Activated naive CD8-positive, alpha-beta T cell treated with anti-CD3 and anti-CD28 coated beads, Interleukin-2, amount 50 U/mL, for 24 hours (primary cell): ENCODE data around the gene EXOC8.

Source experiments
- ATAC-seq: fragments of 150-1000 bp; cut with Tn5 transposase; one replicate; pipeline ENCODE4 v1.10.0; 2021
- DNase-seq: peaks from one replicate; pipeline ENCODE4 v3.0.0; 2021
- H3K27ac Mint-ChIP-seq: one replicate; pipeline ENCODE4 v1.8.0; 2021; ENCODE audit warnings: mild to moderate bottlenecking, mixed read lengths
- H3K27me3 Mint-ChIP-seq: one replicate; pipeline ENCODE4 v1.8.0; 2021; ENCODE audit warnings: mixed read lengths
- H3K36me3 Mint-ChIP-seq: one replicate; pipeline ENCODE4 v1.8.0; 2021; ENCODE audit warnings: low read depth, mixed read lengths
- H3K4me1 Mint-ChIP-seq: one replicate; pipeline ENCODE4 v1.8.0; 2021; ENCODE audit warnings: mixed read lengths
- H3K4me3 Mint-ChIP-seq: one replicate; pipeline ENCODE4 v1.8.0; 2021; ENCODE audit warnings: mild to moderate bottlenecking, moderate library complexity, mixed read lengths
- H3K9me3 Mint-ChIP-seq: one replicate; pipeline ENCODE4 v1.8.0; 2021; ENCODE audit warnings: mixed read lengths

EXOC8 gene

GRCh38 chr1:231335663-231336602, 1.7 kb downstream of the EXOC8 start:
- Mint-ChIP-seq H3K4me3 (peak overlapping the region; percentile 94), H3K27ac (peak overlapping the region; percentile 77), H3K9me3 (peaks cover 3% of the 10 kb centered on the region), H3K4me1 (peaks cover 69% of the 10 kb centered on the region), H3K27me3 (peaks cover 3% of the 10 kb centered on the region), H3K36me3 (peaks cover 58% of the 10 kb centered on the region)
- DNase-seq: no peak
- no peak for ATAC-seq

GRCh38 chr1:231334952-231335351, 2.7 kb downstream of the EXOC8 start:
- Mint-ChIP-seq H3K27me3 (peaks cover 3% of the 10 kb centered on the region), H3K36me3 (peaks cover 52% of the 10 kb centered on the region), H3K4me3 (peak overlapping the region; percentile 58), H3K27ac (no peak overlapping the region), H3K9me3 (peaks cover 3% of the 10 kb centered on the region), H3K4me1 (peaks cover 62% of the 10 kb centered on the region)
- DNase-seq (no peak), ATAC-seq (no peak)

DNA sequence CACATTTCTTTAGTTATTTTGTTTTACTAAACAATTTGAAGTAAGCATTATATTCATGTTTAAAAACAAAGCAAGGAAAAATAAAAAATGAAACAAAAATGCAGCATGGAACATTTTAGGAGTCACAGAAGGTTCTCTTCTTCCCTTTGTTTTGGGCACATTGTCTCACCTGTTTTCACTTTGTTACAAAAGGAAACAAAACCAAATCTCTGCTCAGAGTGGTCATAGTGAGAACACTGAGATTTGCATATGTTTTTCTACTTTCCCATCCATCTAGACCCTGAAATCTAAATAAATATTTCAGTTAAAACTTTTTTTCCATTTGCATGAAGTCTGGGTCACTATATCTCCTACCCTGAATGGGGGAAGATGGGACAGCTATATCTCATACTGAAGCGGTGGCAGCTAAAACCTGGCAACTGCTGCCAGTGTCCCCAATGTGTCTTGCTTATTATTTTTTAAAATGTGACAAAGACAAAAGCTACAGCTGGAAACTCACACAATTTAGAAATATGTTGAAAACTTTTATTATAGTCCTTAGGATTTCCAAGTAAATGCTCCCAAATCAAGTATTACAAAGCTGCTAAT, 3.5 kb downstream of the EXOC8 start:
- Mint-ChIP-seq H3K36me3 (peaks cover 47% of the 10 kb centered on the region), H3K9me3 (peaks cover 3% of the 10 kb centered on the region)

GRCh38 chr1:231332761-231333160, 4.9 kb downstream of the EXOC8 start:
- ATAC-seq: no peak
- H3K4me1 Mint-ChIP-seq: peaks cover 52% of the 10 kb centered on the region
- peaks cover 2% of the 10 kb centered on the region for H3K27me3 Mint-ChIP-seq
- H3K36me3 Mint-ChIP-seq: peaks cover 45% of the 10 kb centered on the region
- peaks cover 2% of the 10 kb centered on the region for H3K9me3 Mint-ChIP-seq
- no peak overlapping the region for H3K27ac Mint-ChIP-seq
- no peak for DNase-seq
- no peak overlapping the region for H3K4me3 Mint-ChIP-seq

More for the DNA sequence above, 3.5 kb downstream of the EXOC8 start:
- Mint-ChIP-seq H3K4me1 (peaks cover 59% of the 10 kb centered on the region), H3K4me3 (peak overlapping the region; percentile 58), H3K27ac (no peak overlapping the region), H3K27me3 (peaks cover 3% of the 10 kb centered on the region)
- DNase-seq (no peak), ATAC-seq (no peak)

DNA sequence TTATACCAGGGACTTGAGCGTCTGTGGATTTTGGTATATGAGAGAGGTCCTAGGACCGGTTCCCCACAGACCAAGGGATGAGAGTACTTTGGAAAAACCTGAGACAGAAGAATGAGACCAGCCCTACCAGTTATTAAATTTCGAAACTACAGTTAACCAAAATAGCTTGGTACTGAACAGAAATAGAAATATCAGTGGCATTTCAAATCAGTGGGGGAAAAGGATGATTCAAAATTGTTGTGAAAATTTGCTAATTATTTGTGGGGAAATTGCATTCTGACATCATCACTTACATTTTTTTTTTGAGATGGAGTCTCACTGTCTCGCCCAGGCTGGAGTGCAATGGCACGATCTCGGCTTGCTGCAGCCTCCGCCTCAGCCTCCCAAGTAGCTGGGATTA, 8.2 kb downstream of the EXOC8 start:
- ATAC-seq (no peak), DNase-seq (no peak)
- no peak overlapping the region for H3K27ac Mint-ChIP-seq
- H3K9me3 Mint-ChIP-seq: no peaks in the 10 kb centered on the region
- H3K36me3 Mint-ChIP-seq: peaks cover 26% of the 10 kb centered on the region
- H3K27me3 Mint-ChIP-seq: no peaks in the 10 kb centered on the region
- H3K4me1 Mint-ChIP-seq: peaks cover 24% of the 10 kb centered on the region
- H3K4me3 Mint-ChIP-seq: no peak overlapping the region

GRCh38 chr1:231327617-231328016, 10.0 kb downstream of the EXOC8 start:
- ATAC-seq (no peak), DNase-seq (no peak)
- Mint-ChIP-seq H3K27ac (no peak overlapping the region), H3K9me3 (no peaks in the 10 kb centered on the region), H3K4me1 (peaks cover 5% of the 10 kb centered on the region), H3K4me3 (no peak overlapping the region), H3K36me3 (peaks cover 9% of the 10 kb centered on the region), H3K27me3 (no peaks in the 10 kb centered on the region)

DNA sequence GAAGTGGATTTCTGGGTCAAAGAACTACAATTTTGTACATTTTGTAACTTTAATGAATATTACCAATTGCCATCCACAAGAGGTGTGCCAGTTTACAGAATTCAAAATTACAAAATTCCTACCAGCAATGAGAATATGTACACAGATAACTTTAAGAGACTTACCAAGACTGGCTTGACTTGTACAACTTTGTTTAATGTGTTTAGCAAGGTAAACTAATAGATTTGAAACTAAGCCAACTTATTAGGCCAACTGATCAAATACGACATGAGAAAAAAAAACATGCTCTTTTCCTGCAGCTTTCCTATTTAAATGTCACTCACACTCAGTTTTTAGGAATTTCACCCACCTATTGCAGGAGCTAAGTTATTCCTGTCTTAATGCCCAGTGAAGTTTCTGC, 11.4 kb downstream of the EXOC8 start:
- ATAC-seq (no peak), DNase-seq (no peak)
- peaks cover 3% of the 10 kb centered on the region for H3K4me1 Mint-ChIP-seq
- peaks cover 2% of the 10 kb centered on the region for H3K36me3 Mint-ChIP-seq
- no peak overlapping the region for H3K4me3 Mint-ChIP-seq
- no peak overlapping the region for H3K27ac Mint-ChIP-seq
- no peaks in the 10 kb centered on the region for H3K27me3 Mint-ChIP-seq
- H3K9me3 Mint-ChIP-seq: no peaks in the 10 kb centered on the region

DNA sequence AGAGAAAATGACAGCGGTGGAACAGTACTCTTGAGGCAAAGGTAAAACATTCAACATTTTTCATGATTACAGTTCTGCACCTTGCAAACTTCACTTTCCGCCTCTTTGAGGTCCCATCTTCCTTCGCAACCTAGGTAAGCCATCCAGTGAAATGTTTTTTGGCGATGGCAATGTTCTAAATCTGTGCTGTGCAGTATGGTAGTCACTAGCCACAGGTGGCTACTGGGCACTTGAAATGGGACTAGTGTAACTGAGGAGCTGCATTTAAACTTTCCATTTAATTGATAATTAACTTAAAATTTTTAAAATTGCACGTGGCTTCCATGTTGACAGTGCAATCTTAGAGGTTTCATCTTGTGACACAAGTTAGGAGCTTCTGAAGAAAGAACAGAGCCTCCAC, 13.0 kb downstream of the EXOC8 start:
- no peak overlapping the region for H3K4me3 Mint-ChIP-seq
- no peak overlapping the region for H3K27ac Mint-ChIP-seq
- peaks cover 3% of the 10 kb centered on the region for H3K4me1 Mint-ChIP-seq
- ATAC-seq (no peak), DNase-seq (no peak)
- H3K36me3 Mint-ChIP-seq: no peaks in the 10 kb centered on the region
- H3K9me3 Mint-ChIP-seq: no peaks in the 10 kb centered on the region
- H3K27me3 Mint-ChIP-seq: no peaks in the 10 kb centered on the region

DNA sequence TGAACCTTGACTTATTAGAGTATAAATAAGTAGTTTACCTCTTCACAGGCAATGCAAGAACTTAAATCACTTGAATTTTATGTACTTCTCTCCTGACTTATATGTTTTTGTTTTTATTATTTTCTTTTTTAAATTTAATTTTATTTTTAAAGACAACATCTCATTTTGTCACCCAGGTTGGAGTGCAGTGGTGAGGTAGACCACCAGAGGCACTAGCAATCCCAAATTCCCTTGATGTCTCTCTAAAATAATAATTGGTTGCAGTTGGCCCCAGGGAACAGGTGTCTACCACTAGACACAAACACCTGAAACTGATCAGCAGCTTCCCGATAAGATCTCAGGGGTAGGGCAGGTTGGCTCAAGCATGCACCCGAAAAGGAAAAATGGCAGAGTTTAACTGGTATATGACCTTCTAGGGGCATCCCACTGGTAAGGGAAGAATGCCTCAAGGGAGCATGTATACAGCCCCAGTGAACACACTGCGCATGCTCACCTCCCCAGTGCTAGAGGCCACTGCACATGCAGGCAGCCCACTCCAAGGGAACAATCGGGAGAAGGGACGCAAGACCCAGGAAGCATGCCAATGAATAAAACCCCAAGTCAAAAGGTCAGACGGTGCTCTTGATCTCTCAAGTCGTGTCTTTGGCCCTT, 14.6 kb downstream of the EXOC8 start:
- Mint-ChIP-seq H3K4me3 (no peak overlapping the region), H3K9me3 (no peaks in the 10 kb centered on the region), H3K36me3 (no peaks in the 10 kb centered on the region), H3K27me3 (no peaks in the 10 kb centered on the region), H3K27ac (no peak overlapping the region), H3K4me1 (no peaks in the 10 kb centered on the region)
- ATAC-seq (no peak), DNase-seq (no peak)

DNA sequence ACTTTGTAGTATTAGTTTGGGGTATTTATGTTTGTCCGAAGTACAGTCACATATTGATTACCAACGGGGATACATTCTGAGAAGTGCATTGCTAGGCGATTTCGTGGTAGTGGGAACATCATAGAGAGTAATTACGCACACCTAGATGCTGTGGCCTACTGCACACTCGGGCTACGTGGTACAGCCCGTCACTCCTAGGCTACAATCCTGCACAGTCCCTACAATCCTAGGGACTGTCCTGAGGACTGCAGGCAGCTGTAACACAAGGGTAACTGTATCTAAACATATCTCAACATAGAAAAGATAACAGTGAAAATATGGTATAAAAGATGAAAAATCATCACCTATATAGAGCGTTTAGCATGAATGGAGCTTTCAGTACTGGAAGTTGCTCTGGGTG, 18.6 kb downstream of the EXOC8 start:
- H3K9me3 Mint-ChIP-seq: no peaks in the 10 kb centered on the region
- no peak for DNase-seq
- H3K36me3 Mint-ChIP-seq: no peaks in the 10 kb centered on the region
- H3K4me1 Mint-ChIP-seq: no peaks in the 10 kb centered on the region
- H3K27ac Mint-ChIP-seq: no peak overlapping the region
- no peaks in the 10 kb centered on the region for H3K27me3 Mint-ChIP-seq
- H3K4me3 Mint-ChIP-seq: no peak overlapping the region
- ATAC-seq: no peak

DNA sequence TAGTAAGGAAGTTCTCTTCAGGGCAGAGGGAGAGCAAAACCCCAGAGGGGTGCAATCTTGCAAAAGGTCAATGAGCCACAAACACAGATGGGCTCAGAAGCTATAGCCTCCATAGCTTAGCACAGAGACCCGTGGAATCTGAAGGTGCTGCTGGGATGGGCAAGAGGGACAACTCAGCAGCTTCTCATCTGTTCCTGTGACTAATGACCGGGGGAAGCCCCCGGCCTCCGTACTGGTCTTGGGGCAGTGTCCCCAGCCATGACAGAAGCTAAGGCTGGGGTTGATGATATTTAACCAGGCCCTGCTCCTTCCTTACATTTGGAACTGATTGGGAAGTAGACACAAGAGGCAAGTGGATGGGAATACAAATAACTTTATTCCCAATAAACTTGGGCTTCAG, 19.1 kb downstream of the EXOC8 start:
- H3K27me3 Mint-ChIP-seq: no peaks in the 10 kb centered on the region
- no peaks in the 10 kb centered on the region for H3K9me3 Mint-ChIP-seq
- no peaks in the 10 kb centered on the region for H3K36me3 Mint-ChIP-seq
- H3K27ac Mint-ChIP-seq: no peak overlapping the region
- no peaks in the 10 kb centered on the region for H3K4me1 Mint-ChIP-seq
- no peak for ATAC-seq
- no peak for DNase-seq
- no peak overlapping the region for H3K4me3 Mint-ChIP-seq

DNA sequence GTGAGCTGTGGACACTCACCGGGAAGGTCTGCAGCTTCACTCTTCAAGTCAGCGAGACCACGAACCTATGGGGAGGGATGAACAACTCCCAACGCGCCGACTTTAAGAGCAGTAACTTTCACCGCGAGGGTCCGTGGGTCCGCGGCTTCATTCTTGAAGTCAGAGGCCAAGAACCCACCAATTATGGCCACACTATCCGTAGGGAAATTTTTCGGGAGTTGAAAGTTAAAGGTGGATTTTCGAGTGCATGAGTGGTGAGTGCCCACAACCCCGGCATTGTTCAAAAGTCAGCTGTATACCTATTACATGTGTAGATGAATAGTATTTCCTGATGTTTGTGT, 19.7 kb downstream of the EXOC8 start:
- Mint-ChIP-seq H3K9me3 (no peaks in the 10 kb centered on the region), H3K36me3 (no peaks in the 10 kb centered on the region), H3K4me3 (no peak overlapping the region), H3K27ac (no peak overlapping the region), H3K27me3 (no peaks in the 10 kb centered on the region), H3K4me1 (no peaks in the 10 kb centered on the region)
- ATAC-seq (no peak), DNase-seq (no peak)

DNA sequence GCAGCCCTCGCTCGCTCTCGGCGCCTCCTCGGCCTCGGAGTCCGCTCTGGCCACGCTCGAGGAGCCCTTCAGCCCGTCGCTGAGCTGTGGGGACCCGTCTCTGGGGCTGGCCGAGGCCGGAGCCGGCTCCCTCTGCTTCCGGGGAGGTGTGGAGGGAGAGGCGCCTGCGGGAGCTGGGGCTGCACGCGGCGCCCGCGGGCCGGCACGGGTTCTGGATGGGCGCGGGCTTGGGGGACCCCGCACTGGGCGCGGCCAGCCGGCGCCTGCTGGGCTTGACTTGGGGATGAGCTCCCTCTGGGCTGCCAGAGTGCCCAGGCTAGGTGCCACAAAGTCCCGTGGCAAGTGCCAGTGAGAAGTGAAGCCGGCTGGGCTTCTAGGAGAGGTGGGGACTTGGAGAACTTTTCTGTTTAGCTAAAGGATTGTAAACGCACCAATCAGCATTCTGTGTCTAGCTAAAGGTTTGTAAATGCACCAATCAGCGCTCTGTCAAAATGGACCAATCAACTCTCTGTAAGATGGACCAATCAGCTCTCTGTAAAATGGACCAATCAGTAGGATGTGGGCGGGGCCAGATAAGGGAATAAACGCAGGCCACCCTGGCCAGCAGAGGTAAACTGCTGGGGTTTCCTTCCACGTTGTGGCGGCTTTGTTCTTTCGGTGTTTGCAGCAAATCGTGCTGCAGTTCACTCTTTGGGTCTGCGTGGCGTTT, 20.2 kb downstream of the EXOC8 start:
- H3K9me3 Mint-ChIP-seq: no peaks in the 10 kb centered on the region
- H3K36me3 Mint-ChIP-seq: no peaks in the 10 kb centered on the region
- no peak overlapping the region for H3K27ac Mint-ChIP-seq
- no peak for DNase-seq
- no peak for ATAC-seq
- no peaks in the 10 kb centered on the region for H3K4me1 Mint-ChIP-seq
- H3K27me3 Mint-ChIP-seq: no peaks in the 10 kb centered on the region
- no peak overlapping the region for H3K4me3 Mint-ChIP-seq

DNA sequence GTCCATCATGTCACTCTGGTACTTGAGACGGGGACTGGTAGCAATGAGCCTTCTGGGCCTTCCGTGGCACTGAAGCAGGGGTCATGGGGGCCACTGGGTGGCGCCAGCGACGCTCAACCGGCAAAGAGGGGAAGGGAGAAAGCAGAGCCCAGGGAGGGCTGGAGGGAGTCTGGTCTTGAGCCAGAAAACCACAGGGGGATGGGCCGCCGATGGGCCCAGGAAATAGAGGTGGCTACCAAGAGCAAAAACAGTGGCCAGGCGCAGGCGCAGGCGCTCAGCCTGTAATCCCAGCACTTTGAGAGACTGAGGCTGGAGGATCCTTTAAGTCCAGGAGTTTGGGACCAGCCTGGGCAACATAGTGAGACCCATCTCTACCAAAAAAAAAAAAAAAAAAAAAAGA, 21.8 kb downstream of the EXOC8 start:
- peak; percentile 57 for DNase-seq
- no peak overlapping the region for H3K27ac Mint-ChIP-seq
- H3K4me3 Mint-ChIP-seq: no peak overlapping the region

More for the DNA sequence above, 21.8 kb downstream of the EXOC8 start:
- H3K4me1 Mint-ChIP-seq: no peaks in the 10 kb centered on the region
- H3K27me3 Mint-ChIP-seq: no peaks in the 10 kb centered on the region
- peak; percentile 82 for ATAC-seq
- H3K9me3 Mint-ChIP-seq: no peaks in the 10 kb centered on the region
- H3K36me3 Mint-ChIP-seq: no peaks in the 10 kb centered on the region
